Keratinocyte (primary cell): ENCODE measurements around the gene PTPN14. TPM values are rescaled to one million over a fixed set of nuclear protein-coding genes. Genes with fewer than 3 reads are reported as not detected.

Experiments
- DNase-seq: peaks from one replicate; pipeline ENCODE4 v3.0.0-alpha.2; 2011; ENCODE audit warnings: low read depth, missing footprints, low spot score
- FAIRE-seq: peaks from 2 replicates; lab custom pipeline; 2011; peaks lifted over from hg19 to GRCh38; lab: Jason Lieb, UNC
- H2AFZ ChIP-seq: 2 replicates; pipeline ENCODE4 v1.6.0; 2012; ENCODE audit warnings: low read length, control low read depth, inconsistent platforms; ENCODE audit not compliant: control insufficient read depth
- H3K27ac ChIP-seq: 2 replicates; pipeline ENCODE4 v1.5.1; 2011; ENCODE audit warnings: low read length; ENCODE audit not compliant: control insufficient read depth, insufficient read depth
- H3K27me3 ChIP-seq: 3 replicates; pipeline ENCODE4 v1.6.0; 2011; ENCODE audit warnings: low read length; ENCODE audit not compliant: control insufficient read depth, insufficient read depth; ENCODE audit errors: extremely low read depth
- H3K36me3 ChIP-seq, 2 experiments: 2 replicates in 1 of 2; 3 replicates in 1 of 2; pipeline ENCODE4 v1.5.1; 2011; ENCODE audit warnings: low read length in 2 of 2, mild to moderate bottlenecking in 1 of 2; ENCODE audit not compliant: control insufficient read depth in 2 of 2, insufficient read depth in 2 of 2; ENCODE audit errors: extremely low read depth in 1 of 2
- H3K4me1 ChIP-seq: 3 replicates; pipeline ENCODE4 v1.5.1; 2011; ENCODE audit warnings: low read length; ENCODE audit not compliant: control insufficient read depth, insufficient read depth; ENCODE audit errors: extremely low read depth
- H3K4me2 ChIP-seq: 3 replicates; pipeline ENCODE4 v1.6.0; 2011; ENCODE audit warnings: low read depth, low read length; ENCODE audit not compliant: control insufficient read depth, insufficient read depth; ENCODE audit errors: extremely low read depth
- H3K4me3 ChIP-seq, 3 experiments: fragments of 200-600 bp in 1 of 3; sonication (generic) in 1 of 3; 2 replicates in 2 of 3; 3 replicates in 1 of 3; pipeline ENCODE4 v1.5.1; 2011 to 2016; ENCODE audit warnings: low read length in 3 of 3, mild to moderate bottlenecking in 3 of 3, control low read depth in 2 of 3, inconsistent platforms in 1 of 3, low read depth in 1 of 3, mixed read lengths in 1 of 3, mixed run types in 1 of 3, moderate library complexity in 1 of 3; ENCODE audit not compliant: control insufficient read depth in 2 of 3, insufficient read depth in 2 of 3; ENCODE audit errors: extremely low read depth in 1 of 3
- H3K79me2 ChIP-seq: 2 replicates; pipeline ENCODE4 v1.6.0; 2012; ENCODE audit warnings: low read length; ENCODE audit not compliant: control insufficient read depth, insufficient read depth
- H3K9ac ChIP-seq: 3 replicates; pipeline ENCODE4 v1.6.0; 2011; ENCODE audit warnings: low read length; ENCODE audit not compliant: control insufficient read depth, insufficient read depth; ENCODE audit errors: extremely low read depth
- H3K9me1 ChIP-seq: 3 replicates; pipeline ENCODE4 v1.6.0; 2011; ENCODE audit warnings: low read length; ENCODE audit not compliant: control insufficient read depth, insufficient read depth; ENCODE audit errors: extremely low read depth
- H3K9me3 ChIP-seq: 2 replicates; pipeline ENCODE4 v1.5.1; 2012; ENCODE audit warnings: low read depth, low read length; ENCODE audit not compliant: control insufficient read depth
- H4K20me1 ChIP-seq: 3 replicates; pipeline ENCODE4 v1.6.0; 2011; ENCODE audit warnings: low read length; ENCODE audit not compliant: control insufficient read depth, insufficient read depth; ENCODE audit errors: extremely low read depth
- EZH2 ChIP-seq: IDR thresholded peaks from one replicate; pipeline ENCODE4 v1.6.1; 2012; ENCODE audit warnings: inconsistent platforms, mild to moderate bottlenecking, low read length, moderate library complexity
- dilution Hi-C: fragments of 300-500 bp; cut with MboI; formaldehyde crosslinking; loops from one replicate; pipeline ENCODE4 v1.7.0; 2020; ENCODE audit warnings: low sequenced_read_pairs; ENCODE audit not compliant: extremely low pct_ligation_motif_present
- polyA plus RNA-seq, 5 experiments: library from polyadenylated mRNA; depleted of rRNA in 3 of 5; stranded (reverse) in 3 of 5; stranded (forward) in 1 of 5; unstranded in 1 of 5; fragments of >200 nt; gene quantifications; 1 replicate in 1 of 5; 2 replicates in 3 of 5; 3 replicates in 1 of 5; pipeline versions ENCODE4 v1.2.1 to v1.2.3, GENCODE V29; 2011 to 2012; ENCODE audit warnings: missing spikeins in 2 of 5, low read depth in 1 of 5, low replicate concordance in 1 of 5
- TF ChIP-seq, protein P1 (sequence below), 3 experiments: IDR thresholded peaks in 1 of 3; conservative IDR thresholded peaks in 1 of 3; optimal IDR thresholded peaks in 1 of 3; 2 replicates in 2 of 3; 3 replicates in 1 of 3; pipeline versions ENCODE3 to v1.5.1; 2011; ENCODE audit warnings: low read length in 3 of 3, mild to moderate bottlenecking in 3 of 3, moderate library complexity in 2 of 3, control low read depth in 1 of 3, inconsistent platforms in 1 of 3; ENCODE audit not compliant: insufficient read depth in 2 of 3; ENCODE audit errors: extremely low read depth in 1 of 3

Gene PTPN14
- polyA plus RNA-seq, 1 donor (not counting 4 experiments of a cell fraction or from before 2014, with no cell fraction given), result 29.9 TPM

GRCh38 chr1:214498021-214498420 is 53.4 kb downstream of the PTPN14 start:
- no peaks in the 10 kb centered on the region for H3K27me3 ChIP-seq
- no peak overlapping the region for H3K9ac ChIP-seq
- H3K4me1 ChIP-seq, result peaks cover 46% of the 10 kb centered on the region
- H3K9me3 ChIP-seq, result no peaks in the 10 kb centered on the region
- H3K27ac ChIP-seq, result no peak overlapping the region
- peaks cover 96% of the 10 kb centered on the region for H3K79me2 ChIP-seq
- DNase-seq (no peak), FAIRE-seq (no peak)
- H3K4me2 ChIP-seq, result no peak overlapping the region
- no peak overlapping the region for H2AFZ ChIP-seq
- no peak overlapping the region for H3K4me3 ChIP-seq
- TF ChIP-seq, protein P1, sequence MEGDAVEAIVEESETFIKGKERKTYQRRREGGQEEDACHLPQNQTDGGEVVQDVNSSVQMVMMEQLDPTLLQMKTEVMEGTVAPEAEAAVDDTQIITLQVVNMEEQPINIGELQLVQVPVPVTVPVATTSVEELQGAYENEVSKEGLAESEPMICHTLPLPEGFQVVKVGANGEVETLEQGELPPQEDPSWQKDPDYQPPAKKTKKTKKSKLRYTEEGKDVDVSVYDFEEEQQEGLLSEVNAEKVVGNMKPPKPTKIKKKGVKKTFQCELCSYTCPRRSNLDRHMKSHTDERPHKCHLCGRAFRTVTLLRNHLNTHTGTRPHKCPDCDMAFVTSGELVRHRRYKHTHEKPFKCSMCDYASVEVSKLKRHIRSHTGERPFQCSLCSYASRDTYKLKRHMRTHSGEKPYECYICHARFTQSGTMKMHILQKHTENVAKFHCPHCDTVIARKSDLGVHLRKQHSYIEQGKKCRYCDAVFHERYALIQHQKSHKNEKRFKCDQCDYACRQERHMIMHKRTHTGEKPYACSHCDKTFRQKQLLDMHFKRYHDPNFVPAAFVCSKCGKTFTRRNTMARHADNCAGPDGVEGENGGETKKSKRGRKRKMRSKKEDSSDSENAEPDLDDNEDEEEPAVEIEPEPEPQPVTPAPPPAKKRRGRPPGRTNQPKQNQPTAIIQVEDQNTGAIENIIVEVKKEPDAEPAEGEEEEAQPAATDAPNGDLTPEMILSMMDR (optimal IDR thresholded peaks at IDR 0.05 in 1 of 3, IDR thresholded peaks at IDR 0.05 in 1 of 3, conservative IDR thresholded peaks at IDR 0.05 in 1 of 3; ENCODE audit: extremely low read depth in 1 of 3, insufficient read depth in 2 of 3, low read length in 3 of 3), result no peak
- TF ChIP-seq EZH2, result no peak
- dilution Hi-C loops, result no loop called here
- H4K20me1 ChIP-seq, result peaks cover 6% of the 10 kb centered on the region
- peaks cover 0 to 4% of the 10 kb centered on the region in 2 experiments for H3K36me3 ChIP-seq
- peaks cover 4% of the 10 kb centered on the region for H3K9me1 ChIP-seq

GRCh38 chr1:214496126-214496525 is 55.3 kb downstream of the PTPN14 start:
- no peaks in the 10 kb centered on the region for H3K9me3 ChIP-seq
- dilution Hi-C loops, result no loop called here
- peaks cover 52% of the 10 kb centered on the region for H3K4me1 ChIP-seq
- H3K9ac ChIP-seq, result no peak overlapping the region
- FAIRE-seq (peak; percentile 84), DNase-seq (no peak)
- no peak overlapping the region for H3K4me2 ChIP-seq
- H3K27ac ChIP-seq, result no peak overlapping the region
- no peak overlapping the region for H2AFZ ChIP-seq
- peaks cover 6% of the 10 kb centered on the region for H3K9me1 ChIP-seq
- H3K36me3 ChIP-seq, result peaks cover 3 to 8% of the 10 kb centered on the region in 2 experiments
- peaks cover 96% of the 10 kb centered on the region for H3K79me2 ChIP-seq
- no peak overlapping the region for H3K4me3 ChIP-seq
- TF ChIP-seq, protein P1 (optimal IDR thresholded peaks at IDR 0.05 in 1 of 3, IDR thresholded peaks at IDR 0.05 in 1 of 3, conservative IDR thresholded peaks at IDR 0.05 in 1 of 3; ENCODE audit: extremely low read depth in 1 of 3, insufficient read depth in 2 of 3, low read length in 3 of 3), result no peak
- TF ChIP-seq EZH2, result no peak
- H4K20me1 ChIP-seq, result peaks cover 12% of the 10 kb centered on the region
- no peaks in the 10 kb centered on the region for H3K27me3 ChIP-seq
